ENCODE measurements around the gene USP22. TPM values are rescaled to one million over a fixed set of nuclear protein-coding genes. Genes with fewer than 3 reads are reported as not detected.

The USP22 gene
- total RNA-seq, 1 experiment from 2014 or later = 224 TPM

DNA sequence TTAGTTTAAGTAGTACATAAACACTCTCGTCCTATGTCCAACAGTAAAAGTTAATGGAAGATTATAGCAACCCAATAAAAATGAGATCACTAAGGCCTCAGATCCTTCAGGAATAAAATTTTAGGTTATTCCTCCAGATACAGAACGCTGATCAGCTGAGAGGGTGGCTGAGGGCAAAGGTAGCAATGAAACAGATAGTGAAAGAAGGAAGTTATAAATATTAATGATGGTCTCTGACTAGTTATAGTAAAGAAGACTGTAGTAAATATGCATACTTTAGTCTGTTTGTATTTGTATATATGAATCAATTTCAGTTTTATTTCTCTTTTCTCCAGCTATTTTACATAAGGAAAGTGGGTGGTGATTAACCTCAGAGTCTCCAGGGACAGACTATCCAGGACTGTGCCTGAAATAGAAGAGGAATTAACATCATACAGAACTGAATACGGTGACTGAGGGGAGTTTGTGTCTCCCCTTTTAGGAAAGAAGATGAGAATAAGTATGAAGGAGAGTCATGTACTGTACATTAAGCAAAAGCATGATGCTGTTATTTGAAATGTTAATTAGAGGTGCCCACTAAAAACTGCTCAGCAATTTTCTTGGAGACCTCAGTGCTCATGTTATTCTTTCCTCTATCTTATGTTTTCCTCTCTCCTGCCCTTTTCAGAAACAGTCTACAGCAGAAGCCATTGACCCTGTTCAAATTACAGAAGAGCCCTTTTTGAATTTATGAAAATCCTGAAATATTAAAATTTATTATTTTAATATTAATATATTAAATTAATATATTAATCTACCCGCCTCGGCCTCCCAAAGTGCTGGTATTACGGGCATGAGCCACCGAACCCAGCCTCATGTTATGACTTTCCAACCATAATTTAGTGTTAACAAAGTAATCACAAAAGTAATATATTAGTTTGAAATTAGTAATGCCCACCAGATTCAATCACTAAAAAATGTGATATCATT lies 47.4 kb upstream of the USP22 start:
- H3K9me3 ChIP-seq (ENCODE audit: control insufficient read depth, insufficient read depth, low read depth, low read length) = no peaks in the 10 kb centered on the region
- no peak overlapping the region for H3K27ac ChIP-seq (ENCODE audit: low read length)
- in situ Hi-C loops (cut with HindIII; ENCODE audit: low pct_unique_long_range_greater_than_20kb, low sequenced_read_pairs) (no loop called here), intact Hi-C loops (cut with micrococcal nuclease; ENCODE audit: unreplicated experiment) (no loop called here)
- no peak for ATAC-seq
- ChIA-PET POLR2A (no interaction called here), CTCF (no interaction called here)
- no peak overlapping the region for H3K4me3 ChIP-seq (ENCODE audit: low read depth in 2 of 2, low read length in 2 of 2)
- DNase-seq (ENCODE audit: low read depth, low spot score) = no peak
- H3K27me3 ChIP-seq (ENCODE audit: control insufficient read depth, insufficient read depth, low read length) = no peaks in the 10 kb centered on the region
- H3K36me3 ChIP-seq (ENCODE audit: control insufficient read depth, insufficient read depth, low read length) = no peaks in the 10 kb centered on the region
- no TSS peak for BruUV-seq (replicated peaks)
- no peaks in the 10 kb centered on the region for H3K4me1 ChIP-seq (ENCODE audit: control insufficient read depth, insufficient read depth, low read length)
- TF ChIP-seq POLR2AphosphoS5 (IDR thresholded peaks at IDR 0.05; ENCODE audit: low read depth, low read length) (no peak), TCF7L2 (IDR thresholded peaks at IDR 0.05; ENCODE audit: low read depth, low read length) (no peak), SIN3A (IDR thresholded peaks at IDR 0.05; ENCODE audit: borderline replicate concordance, insufficient read depth, low read depth, low read length) (no peak)
- TF ChIP-seq, protein P1, sequence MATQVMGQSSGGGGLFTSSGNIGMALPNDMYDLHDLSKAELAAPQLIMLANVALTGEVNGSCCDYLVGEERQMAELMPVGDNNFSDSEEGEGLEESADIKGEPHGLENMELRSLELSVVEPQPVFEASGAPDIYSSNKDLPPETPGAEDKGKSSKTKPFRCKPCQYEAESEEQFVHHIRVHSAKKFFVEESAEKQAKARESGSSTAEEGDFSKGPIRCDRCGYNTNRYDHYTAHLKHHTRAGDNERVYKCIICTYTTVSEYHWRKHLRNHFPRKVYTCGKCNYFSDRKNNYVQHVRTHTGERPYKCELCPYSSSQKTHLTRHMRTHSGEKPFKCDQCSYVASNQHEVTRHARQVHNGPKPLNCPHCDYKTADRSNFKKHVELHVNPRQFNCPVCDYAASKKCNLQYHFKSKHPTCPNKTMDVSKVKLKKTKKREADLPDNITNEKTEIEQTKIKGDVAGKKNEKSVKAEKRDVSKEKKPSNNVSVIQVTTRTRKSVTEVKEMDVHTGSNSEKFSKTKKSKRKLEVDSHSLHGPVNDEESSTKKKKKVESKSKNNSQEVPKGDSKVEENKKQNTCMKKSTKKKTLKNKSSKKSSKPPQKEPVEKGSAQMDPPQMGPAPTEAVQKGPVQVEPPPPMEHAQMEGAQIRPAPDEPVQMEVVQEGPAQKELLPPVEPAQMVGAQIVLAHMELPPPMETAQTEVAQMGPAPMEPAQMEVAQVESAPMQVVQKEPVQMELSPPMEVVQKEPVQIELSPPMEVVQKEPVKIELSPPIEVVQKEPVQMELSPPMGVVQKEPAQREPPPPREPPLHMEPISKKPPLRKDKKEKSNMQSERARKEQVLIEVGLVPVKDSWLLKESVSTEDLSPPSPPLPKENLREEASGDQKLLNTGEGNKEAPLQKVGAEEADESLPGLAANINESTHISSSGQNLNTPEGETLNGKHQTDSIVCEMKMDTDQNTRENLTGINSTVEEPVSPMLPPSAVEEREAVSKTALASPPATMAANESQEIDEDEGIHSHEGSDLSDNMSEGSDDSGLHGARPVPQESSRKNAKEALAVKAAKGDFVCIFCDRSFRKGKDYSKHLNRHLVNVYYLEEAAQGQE (IDR thresholded peaks at IDR 0.05; ENCODE audit: insufficient read depth in 1 of 2, low read depth in 2 of 2, low read length in 1 of 2) = no peak
- TF ChIP-seq, protein P2, sequence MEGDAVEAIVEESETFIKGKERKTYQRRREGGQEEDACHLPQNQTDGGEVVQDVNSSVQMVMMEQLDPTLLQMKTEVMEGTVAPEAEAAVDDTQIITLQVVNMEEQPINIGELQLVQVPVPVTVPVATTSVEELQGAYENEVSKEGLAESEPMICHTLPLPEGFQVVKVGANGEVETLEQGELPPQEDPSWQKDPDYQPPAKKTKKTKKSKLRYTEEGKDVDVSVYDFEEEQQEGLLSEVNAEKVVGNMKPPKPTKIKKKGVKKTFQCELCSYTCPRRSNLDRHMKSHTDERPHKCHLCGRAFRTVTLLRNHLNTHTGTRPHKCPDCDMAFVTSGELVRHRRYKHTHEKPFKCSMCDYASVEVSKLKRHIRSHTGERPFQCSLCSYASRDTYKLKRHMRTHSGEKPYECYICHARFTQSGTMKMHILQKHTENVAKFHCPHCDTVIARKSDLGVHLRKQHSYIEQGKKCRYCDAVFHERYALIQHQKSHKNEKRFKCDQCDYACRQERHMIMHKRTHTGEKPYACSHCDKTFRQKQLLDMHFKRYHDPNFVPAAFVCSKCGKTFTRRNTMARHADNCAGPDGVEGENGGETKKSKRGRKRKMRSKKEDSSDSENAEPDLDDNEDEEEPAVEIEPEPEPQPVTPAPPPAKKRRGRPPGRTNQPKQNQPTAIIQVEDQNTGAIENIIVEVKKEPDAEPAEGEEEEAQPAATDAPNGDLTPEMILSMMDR (IDR thresholded peaks at IDR 0.05) = no peak

DNA sequence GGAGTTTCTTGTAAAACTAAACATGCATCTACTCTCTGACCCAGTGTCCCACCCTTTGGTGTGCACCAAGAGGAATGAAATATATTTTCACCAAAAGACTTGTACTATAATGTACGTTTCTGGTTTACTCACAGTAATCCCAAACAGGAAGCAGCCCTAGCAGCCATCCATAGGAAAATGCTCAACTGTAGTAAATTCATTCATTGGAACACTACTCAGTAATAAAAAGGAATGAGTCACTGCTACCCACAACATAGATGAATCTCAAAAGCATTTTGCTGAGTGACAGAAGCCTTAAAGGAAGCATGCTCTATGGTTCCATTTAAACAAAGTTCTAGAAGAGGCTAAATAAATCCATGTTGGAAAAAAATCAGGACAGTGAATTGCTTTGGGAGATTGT lies 46.3 kb upstream of the USP22 start:
- ATAC-seq (0 out of 2 replicates have a peak, but pooled peaks have one; percentile 60), DNase-seq (ENCODE audit: low read depth, low spot score) (no peak)
- no peaks in the 10 kb centered on the region for H3K27me3 ChIP-seq (ENCODE audit: control insufficient read depth, insufficient read depth, low read length)
- intact Hi-C loops (cut with micrococcal nuclease; ENCODE audit: unreplicated experiment) (no loop called here), in situ Hi-C loops (cut with HindIII; ENCODE audit: low pct_unique_long_range_greater_than_20kb, low sequenced_read_pairs) (no loop called here)
- no peaks in the 10 kb centered on the region for H3K4me1 ChIP-seq (ENCODE audit: control insufficient read depth, insufficient read depth, low read length)
- POLR2A ChIA-PET = no interaction called here
- BruUV-seq (replicated peaks) = no TSS peak
- H3K9me3 ChIP-seq (ENCODE audit: control insufficient read depth, insufficient read depth, low read depth, low read length) = no peaks in the 10 kb centered on the region
- no peak overlapping the region for H3K4me3 ChIP-seq (ENCODE audit: low read depth in 2 of 2, low read length in 2 of 2)
- TF ChIP-seq POLR2AphosphoS5 (IDR thresholded peaks at IDR 0.05; ENCODE audit: low read depth, low read length) (no peak), TCF7L2 (IDR thresholded peaks at IDR 0.05; ENCODE audit: low read depth, low read length) (no peak), SIN3A (IDR thresholded peaks at IDR 0.05; ENCODE audit: borderline replicate concordance, insufficient read depth, low read depth, low read length) (no peak)
- TF ChIP-seq, protein P2 (IDR thresholded peaks at IDR 0.05) = no peak
- TF ChIP-seq, protein P1 (IDR thresholded peaks at IDR 0.05; ENCODE audit: insufficient read depth in 1 of 2, low read depth in 2 of 2, low read length in 1 of 2) = no peak
- no peak overlapping the region for H3K27ac ChIP-seq (ENCODE audit: low read length)
- H3K36me3 ChIP-seq (ENCODE audit: control insufficient read depth, insufficient read depth, low read length) = no peaks in the 10 kb centered on the region
- CTCF ChIA-PET = no interaction called here
